Mucosa of descending colon (tissue), 3 donors: ENCODE results near the gene UBE2Q1. TPM values are rescaled to one million over a fixed set of nuclear protein-coding genes. Genes with fewer than 3 reads are reported as not detected.

Source experiments
- ATAC-seq: fragments of 200-7000 bp; cut with Tn5 transposase; one replicate; pipeline ENCODE4 v1.9.1; 2020; ENCODE audit warnings: mild to moderate bottlenecking, moderate library complexity
- DNase-seq, 3 donors: peaks; one replicate each; pipeline ENCODE4 v3.0.0-alpha.2; 2020
- H3K36me3 ChIP-seq: fragments of 200-600 bp; one replicate; pipeline ENCODE4 v1.8.0; 2021; ENCODE audit warnings: low read depth, mild to moderate bottlenecking
- H3K4me1 ChIP-seq: fragments of 200-600 bp; one replicate; pipeline ENCODE4 v1.8.0; 2021; ENCODE audit warnings: low read depth, mild to moderate bottlenecking
- H3K4me3 ChIP-seq: fragments of 200-600 bp; one replicate; pipeline ENCODE4 v1.8.0; 2021; ENCODE audit warnings: mild to moderate bottlenecking
- H3K9me3 ChIP-seq: fragments of 200-600 bp; one replicate; pipeline ENCODE4 v1.8.0; 2021; ENCODE audit warnings: mild to moderate bottlenecking
- intact Hi-C, 2 donors: fragments of 100-400 bp; cut with DNase I in 1 of 2; cut with micrococcal nuclease in 1 of 2; formaldehyde crosslinking; loops; one replicate each; pipeline versions ENCODE4 v1.11.0 to v1.11.1; 2022; cut with DNase I, micrococcal nuclease
- total RNA-seq, 3 donors: library from RNA; stranded (reverse); fragmentation: NEBNext Ultra II Directional in 2 of 3; extraction: Animal tissue kit (Norgen Biotek cat#: 25700) in 2 of 3; gene quantifications; one replicate each; pipeline versions ENCODE4 v1.2.1 to v1.2.4, GENCODE V29; 2021 to 2023
- TF ChIP-seq, protein P1 (sequence below): fragments of 200-600 bp; IDR thresholded peaks from one replicate; pipeline ENCODE4 v1.8.0; 2022; ENCODE audit warnings: antibody characterized with exemption, mild to moderate bottlenecking
- donor health status: DM: no; HTN: no; CAD: no; lungs with moderate emphysema.
- donor health status: DM: no; HTN: no; CAD: no.
- donor health status: DM: no; HTN: yes; CAD: no.

Gene UBE2Q1
- total RNA-seq, 3 donors from 2014 or later: 52.8 to 81.7 (median 81.0) TPM

DNA sequence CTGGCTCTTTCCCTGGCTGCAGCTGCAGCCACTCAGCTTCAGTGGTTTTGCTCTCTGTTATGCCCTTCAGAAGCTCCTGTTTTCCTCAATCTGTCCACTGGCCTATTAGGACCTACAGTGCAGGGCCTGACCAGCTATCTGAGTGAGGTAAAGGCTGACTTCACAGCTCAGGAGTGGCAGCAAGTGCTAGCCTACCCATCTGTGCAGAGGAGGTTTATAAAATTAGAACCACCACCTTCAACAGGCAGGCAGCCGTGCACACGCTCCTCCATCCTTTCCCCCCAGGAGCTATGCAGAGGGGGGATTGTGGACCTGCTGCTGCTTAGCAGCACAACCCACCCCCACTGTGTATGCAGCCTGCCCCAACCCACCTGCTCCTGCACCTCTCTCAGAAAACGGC, 41.2 kb upstream of the UBE2Q1 start:
- intact Hi-C loops: no loop called here
- H3K36me3 ChIP-seq: peaks cover 18% of the 10 kb centered on the region
- ATAC-seq (no peak), DNase-seq (no peak)
- TF ChIP-seq, protein P1, sequence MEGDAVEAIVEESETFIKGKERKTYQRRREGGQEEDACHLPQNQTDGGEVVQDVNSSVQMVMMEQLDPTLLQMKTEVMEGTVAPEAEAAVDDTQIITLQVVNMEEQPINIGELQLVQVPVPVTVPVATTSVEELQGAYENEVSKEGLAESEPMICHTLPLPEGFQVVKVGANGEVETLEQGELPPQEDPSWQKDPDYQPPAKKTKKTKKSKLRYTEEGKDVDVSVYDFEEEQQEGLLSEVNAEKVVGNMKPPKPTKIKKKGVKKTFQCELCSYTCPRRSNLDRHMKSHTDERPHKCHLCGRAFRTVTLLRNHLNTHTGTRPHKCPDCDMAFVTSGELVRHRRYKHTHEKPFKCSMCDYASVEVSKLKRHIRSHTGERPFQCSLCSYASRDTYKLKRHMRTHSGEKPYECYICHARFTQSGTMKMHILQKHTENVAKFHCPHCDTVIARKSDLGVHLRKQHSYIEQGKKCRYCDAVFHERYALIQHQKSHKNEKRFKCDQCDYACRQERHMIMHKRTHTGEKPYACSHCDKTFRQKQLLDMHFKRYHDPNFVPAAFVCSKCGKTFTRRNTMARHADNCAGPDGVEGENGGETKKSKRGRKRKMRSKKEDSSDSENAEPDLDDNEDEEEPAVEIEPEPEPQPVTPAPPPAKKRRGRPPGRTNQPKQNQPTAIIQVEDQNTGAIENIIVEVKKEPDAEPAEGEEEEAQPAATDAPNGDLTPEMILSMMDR: no peak
- no peaks in the 10 kb centered on the region for H3K4me1 ChIP-seq
- no peaks in the 10 kb centered on the region for H3K9me3 ChIP-seq
- H3K4me3 ChIP-seq: no peak overlapping the region

DNA sequence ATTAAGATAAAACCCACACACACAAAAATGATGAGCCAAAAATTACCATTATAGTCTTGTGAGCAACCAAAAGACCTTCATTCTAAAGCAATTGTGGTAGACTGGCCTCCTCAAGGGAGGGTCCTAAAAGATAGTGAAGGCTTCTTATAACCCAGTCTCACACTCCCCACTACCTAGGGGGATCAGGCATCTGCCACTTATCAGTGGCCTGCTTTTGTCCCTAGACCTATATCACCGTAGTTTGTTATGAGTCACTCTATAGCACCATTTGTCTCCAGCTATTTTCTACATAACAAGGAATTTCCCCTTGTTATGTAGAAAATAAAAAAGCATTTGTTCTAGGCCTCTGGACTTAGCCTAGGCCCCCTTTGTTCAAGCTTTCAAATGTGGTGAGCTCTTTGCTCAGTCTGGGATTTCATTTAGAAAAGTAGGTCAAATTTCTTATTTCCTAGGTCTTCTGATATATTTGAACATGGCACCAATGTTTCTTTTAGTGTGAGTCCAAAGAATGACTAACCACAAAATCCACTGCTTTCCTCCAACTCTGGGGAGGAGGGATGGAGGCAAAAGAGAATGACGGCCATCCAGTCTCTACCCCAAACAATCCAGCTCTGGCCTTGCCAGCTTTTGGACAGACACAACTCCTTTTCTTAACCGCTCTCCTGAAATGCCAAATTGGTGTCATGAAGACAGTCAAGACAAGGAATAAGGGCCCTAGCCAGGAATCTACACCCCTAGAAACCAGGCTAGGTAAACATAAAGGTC, 40.6 kb upstream of the UBE2Q1 start:
- intact Hi-C loops: no loop called here
- Histone ChIP-seq H3K36me3 (peaks cover 24% of the 10 kb centered on the region), H3K4me3 (no peak overlapping the region), H3K9me3 (no peaks in the 10 kb centered on the region), H3K4me1 (no peaks in the 10 kb centered on the region)
- ATAC-seq (no peak), DNase-seq (no peak)
- TF ChIP-seq, protein P1: no peak

DNA sequence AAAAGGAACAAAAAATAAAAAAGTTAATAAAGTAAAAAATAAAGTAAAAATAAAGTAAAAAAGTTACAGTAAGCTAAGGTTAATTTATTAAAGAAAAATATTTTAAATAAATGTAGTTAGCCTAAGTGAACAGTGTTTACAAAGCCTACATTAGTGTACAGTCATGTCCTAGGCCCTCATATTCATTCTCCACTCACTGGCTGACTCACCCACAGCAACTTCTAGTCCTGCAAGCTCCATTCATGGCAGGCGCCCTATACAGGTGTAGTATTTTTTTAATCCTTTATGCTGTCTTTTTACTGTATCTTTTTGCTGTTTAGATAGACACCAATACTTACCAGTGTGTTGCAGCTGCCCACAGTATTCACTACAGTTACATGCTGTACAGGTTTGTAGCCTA, 37.2 kb upstream of the UBE2Q1 start:
- intact Hi-C loops: no loop called here
- TF ChIP-seq, protein P1: no peak
- ATAC-seq (no peak), DNase-seq (no peak)
- no peaks in the 10 kb centered on the region for H3K4me1 ChIP-seq
- H3K4me3 ChIP-seq: no peak overlapping the region
- no peaks in the 10 kb centered on the region for H3K9me3 ChIP-seq
- peaks cover 22% of the 10 kb centered on the region for H3K36me3 ChIP-seq

DNA sequence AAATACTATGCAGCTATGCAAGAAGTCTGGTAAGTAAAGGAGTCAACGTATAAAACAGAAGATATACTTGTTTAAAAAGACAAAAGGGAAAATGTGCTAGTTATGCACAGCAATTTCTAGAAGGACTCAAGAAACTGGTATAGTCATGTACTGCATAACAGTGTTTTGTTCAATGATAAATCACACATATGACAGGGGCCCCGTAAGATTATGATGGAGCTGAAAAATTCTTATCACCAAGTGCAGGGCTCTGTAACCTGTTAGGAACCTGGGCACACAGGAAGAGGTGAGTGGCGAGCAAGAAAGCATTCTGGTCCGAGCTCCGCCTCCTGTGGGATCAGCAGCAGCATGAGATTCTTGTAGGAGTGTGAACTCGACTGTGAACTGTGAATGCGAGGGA, 36.3 kb upstream of the UBE2Q1 start:
- Histone ChIP-seq H3K4me3 (no peak overlapping the region), H3K36me3 (peaks cover 22% of the 10 kb centered on the region), H3K9me3 (no peaks in the 10 kb centered on the region), H3K4me1 (no peaks in the 10 kb centered on the region)
- ATAC-seq: no peak
- no peak for DNase-seq
- intact Hi-C loops: no loop called here
- TF ChIP-seq, protein P1: no peak

DNA sequence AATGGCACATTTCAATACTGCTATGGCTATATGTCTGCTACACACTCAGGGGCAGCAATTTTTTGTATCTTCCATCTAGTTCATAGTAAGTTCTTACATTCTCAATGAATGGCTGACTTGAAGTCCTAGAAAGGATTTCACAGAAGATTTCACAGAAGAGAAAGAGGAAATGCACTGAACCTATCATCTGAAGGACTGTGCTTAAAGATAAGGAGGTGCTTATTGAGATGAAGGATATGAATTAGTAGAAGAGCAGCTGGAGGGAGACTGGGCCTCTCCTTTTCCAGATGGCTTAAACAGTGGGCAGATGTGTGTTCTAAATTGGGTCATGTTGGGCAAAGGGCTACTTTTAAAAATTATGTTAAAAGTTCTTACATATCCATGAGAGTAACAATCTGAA, 34.9 kb upstream of the UBE2Q1 start:
- Histone ChIP-seq H3K9me3 (no peaks in the 10 kb centered on the region), H3K4me3 (no peak overlapping the region), H3K36me3 (peaks cover 30% of the 10 kb centered on the region), H3K4me1 (no peaks in the 10 kb centered on the region)
- intact Hi-C loops: no loop called here
- TF ChIP-seq, protein P1: no peak
- ATAC-seq (no peak), DNase-seq (no peak)
